Activated CD4-positive, alpha-beta T cell treated with anti-CD3 and anti-CD28 coated beads, Interleukin-2, amount 50 U/mL, for 4 hours (primary cell): ENCODE data around the gene HTT-AS.
"Not testable (repeated sequence)": the region's sequence is repeated elsewhere in the genome, so short reads cannot be mapped to it uniquely, and the experiment has no call there.

Experiments
- DNase-seq, 2 experiments: peaks; one replicate each; pipeline ENCODE4 v3.0.0-alpha.2; 2020

HTT-AS gene

GRCh38 chr4:3074078-3074845 lies at the start of gene HTT-AS, which contains the start of gene HTT:
HTT-AS (minus strand) TSS chr4:3074538.
HTT (plus strand) TSS chr4:3074681; CDS start chr4:3074826, 145 bp downstream.
- DNase-seq = peak; percentile 97

GRCh38 chr4:3123181-3123671 lies 48.9 kb upstream of the HTT-AS start:
- DNase-seq = no peak

- no peak for DNase-seq
These were observed 47.8 kb upstream of the HTT-AS start for GRCh38 chr4:3122081-3122563.

GRCh38 chr4:3121596-3121995 lies 47.3 kb upstream of the HTT-AS start:
- DNase-seq = no peak

- DNase-seq = no peak
These were observed 46.8 kb upstream of the HTT-AS start for GRCh38 chr4:3121110-3121509.

GRCh38 chr4:3119464-3119863 lies 45.1 kb upstream of the HTT-AS start:
- DNase-seq = no peak

GRCh38 chr4:3118312-3118711 lies 44.0 kb upstream of the HTT-AS start:
- DNase-seq = no peak

- DNase-seq = no peak
These were observed 42.6 kb upstream of the HTT-AS start for GRCh38 chr4:3116955-3117354.

- DNase-seq = no peak
These were observed 41.4 kb upstream of the HTT-AS start for GRCh38 chr4:3115637-3116270.

- DNase-seq = no peak
These were observed 40.0 kb upstream of the HTT-AS start for GRCh38 chr4:3114377-3114776.

GRCh38 chr4:3112609-3113469 lies 38.5 kb upstream of the HTT-AS start:
- DNase-seq = no peak

- no peak for DNase-seq
These were observed 37.9 kb upstream of the HTT-AS start for GRCh38 chr4:3112201-3112600.

- no peak for DNase-seq
These were observed 37.1 kb upstream of the HTT-AS start for GRCh38 chr4:3111461-3111860.

- DNase-seq = no peak
These were observed 33.9 kb upstream of the HTT-AS start for GRCh38 chr4:3108211-3108610.

- DNase-seq = no peak
These were observed 33.4 kb upstream of the HTT-AS start for GRCh38 chr4:3107691-3108121.

GRCh38 chr4:3107271-3107670 lies 32.9 kb upstream of the HTT-AS start:
- DNase-seq = no peak

GRCh38 chr4:3106339-3107186 lies 32.2 kb upstream of the HTT-AS start:
- peak; percentile 86 to 88 for DNase-seq

GRCh38 chr4:3098346-3098745 lies 24.0 kb upstream of the HTT-AS start:
- no peak for DNase-seq

GRCh38 chr4:3096202-3096601 lies 21.9 kb upstream of the HTT-AS start:
- no peak for DNase-seq

- not testable (repeated sequence) for DNase-seq
These were observed 20.4 kb upstream of the HTT-AS start for GRCh38 chr4:3094701-3095100.

- no peak for DNase-seq
These were observed 17.1 kb upstream of the HTT-AS start for GRCh38 chr4:3091464-3091863.
